DLD1 (cell line): ENCODE data around the gene CALML4.
"Not testable (repeated sequence)": the region's sequence is repeated elsewhere in the genome, so short reads cannot be mapped to it uniquely, and the experiment has no call there.

Experiments
- in situ Hi-C: cut with HindIII; loops from 2 replicates; pipeline ENCODE4 v1.10.0; 2017; ENCODE audit warnings: low sequenced_read_pairs

Gene CALML4

GRCh38 chr15:68192804-68193486, 12.2 kb downstream of the CALML4 start:
- in situ Hi-C loops = no loop called here

GRCh38 chr15:68192117-68192516, 13.0 kb downstream of the CALML4 start:
- in situ Hi-C loops = no loop called here

DNA sequence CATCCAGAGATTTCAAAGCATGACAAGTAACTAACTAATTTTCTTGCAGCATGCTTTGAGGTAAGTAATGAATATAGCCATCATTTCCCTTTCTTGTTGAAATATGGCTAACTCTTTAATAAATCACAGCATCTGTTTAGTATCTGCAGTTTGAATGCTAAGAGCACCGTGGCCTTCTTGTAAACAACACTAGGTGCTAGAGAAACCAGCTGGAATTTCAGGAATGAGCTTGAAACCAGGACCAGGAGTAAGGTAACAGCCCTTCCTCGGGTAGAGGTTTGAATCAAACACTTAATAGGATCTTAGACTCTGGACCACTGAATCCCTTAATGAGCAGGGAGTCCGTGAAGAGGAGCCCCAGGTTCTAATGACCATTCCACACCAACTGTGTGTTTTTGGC, 13.6 kb downstream of the CALML4 start:
- in situ Hi-C loops = no loop called here

DNA sequence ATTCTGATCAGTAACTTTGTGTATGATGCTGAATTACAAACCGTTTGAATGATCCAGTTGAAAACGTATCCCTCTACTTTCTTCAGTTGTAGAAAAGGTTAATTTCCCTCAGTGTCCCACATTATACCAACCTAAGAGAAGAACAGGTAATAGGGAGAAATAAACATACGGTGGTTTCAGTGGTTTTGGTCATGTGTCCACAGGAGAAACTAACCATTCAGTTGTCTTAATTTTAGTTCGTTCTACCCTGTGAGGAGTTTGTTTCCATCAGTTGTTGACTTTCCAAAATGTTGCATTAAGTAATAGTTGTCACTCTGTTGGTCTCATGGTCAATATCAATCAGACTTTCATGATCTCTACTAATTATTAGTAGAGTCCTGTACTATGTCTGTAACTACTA, 15.1 kb downstream of the CALML4 start:
- in situ Hi-C loops = no loop called here

DNA sequence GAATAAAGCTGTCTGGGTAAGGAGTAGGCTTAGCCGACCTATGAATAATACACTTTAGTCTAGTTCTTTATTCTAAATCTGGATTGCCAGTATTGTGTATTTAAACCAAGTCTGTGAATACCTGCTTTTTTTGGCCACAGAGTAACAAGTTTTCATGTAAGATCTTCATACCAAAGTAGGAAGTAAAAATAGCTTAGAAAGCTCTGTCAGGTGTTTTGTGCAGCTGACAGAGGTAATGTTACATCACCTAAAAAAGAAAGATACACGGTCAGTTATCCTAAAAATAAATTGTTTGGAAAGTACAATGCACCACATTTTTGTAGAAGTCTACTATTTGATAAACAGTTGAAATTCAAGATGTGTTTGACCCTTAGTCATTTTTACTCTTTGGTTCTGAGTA, 16.5 kb downstream of the CALML4 start:
- in situ Hi-C loops = no loop called here

GRCh38 chr15:68187559-68187958, 17.6 kb downstream of the CALML4 start:
- in situ Hi-C loops = no loop called here

- in situ Hi-C loops = no loop called here
Measured at GRCh38 chr15:68186671-68187397, 18.3 kb downstream of the CALML4 start.

DNA sequence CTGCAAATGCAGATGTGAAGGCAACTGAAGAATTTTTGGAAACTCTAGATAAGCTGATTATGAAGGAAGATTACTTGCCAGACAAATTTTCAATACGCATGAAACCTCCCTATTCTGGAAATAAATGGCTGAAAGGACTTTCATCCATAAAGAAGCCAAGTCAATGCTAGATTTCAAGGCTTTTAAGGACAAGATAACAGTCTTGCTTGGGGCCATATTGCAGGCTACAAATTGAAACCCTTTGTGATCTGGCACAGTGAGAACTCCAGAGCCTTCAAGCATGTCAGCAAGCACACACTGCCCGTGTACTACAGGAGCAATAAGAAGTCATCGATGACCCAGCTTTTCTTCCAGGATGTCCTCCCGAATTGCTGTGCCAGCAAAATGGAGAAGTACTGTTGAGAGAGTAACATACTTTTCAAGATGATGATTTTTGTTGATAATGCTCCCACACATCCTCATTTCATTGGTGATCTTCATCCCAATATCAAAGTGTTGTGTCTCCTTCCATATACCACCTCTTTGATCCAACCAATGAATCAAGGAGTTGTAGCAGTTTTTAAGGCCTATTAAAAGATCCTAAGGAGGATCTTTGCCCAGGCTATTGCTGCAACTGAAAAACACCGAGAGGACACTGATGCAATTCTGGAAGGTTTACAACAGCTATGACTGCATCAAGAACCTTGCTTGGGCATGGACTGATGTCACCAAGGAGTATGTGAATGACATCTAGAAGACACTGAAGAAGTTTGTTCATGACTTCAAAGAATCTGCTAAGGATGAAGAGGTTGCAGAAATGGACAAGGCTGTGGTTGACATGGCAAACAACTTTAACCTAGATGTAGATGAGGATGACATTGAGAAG, 20.3 kb downstream of the CALML4 start:
- in situ Hi-C loops = no loop called here

DNA sequence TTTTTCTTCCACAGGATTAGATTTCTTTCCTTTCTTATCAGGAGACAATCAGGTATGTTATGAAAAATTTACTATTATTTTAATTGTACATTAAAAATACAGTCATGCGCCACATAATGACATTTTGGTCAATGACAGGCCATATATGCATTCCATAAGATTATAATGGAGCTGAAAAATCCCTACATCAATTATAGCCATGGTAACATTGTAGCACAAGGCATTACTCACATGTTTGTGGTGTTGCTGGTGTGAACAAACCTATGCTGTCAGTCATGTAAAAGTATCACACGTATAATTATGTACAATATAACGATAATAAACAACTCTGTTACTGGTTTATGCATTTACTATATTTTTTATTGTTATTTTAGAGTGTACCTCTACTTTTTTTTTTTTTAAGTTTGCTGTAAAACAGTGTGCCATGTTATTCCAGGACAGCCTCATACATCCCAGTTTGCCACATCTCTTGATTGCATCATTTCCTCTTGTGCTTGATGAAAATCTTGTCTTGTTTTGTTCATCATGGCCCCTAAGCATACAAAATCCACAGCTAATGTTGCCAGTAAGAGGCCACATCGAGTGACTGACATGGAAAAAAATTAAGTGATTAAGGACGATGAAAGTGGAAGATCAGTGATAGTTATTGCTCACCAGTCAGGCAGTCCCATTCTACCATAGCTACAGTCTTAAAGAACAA, 21.4 kb downstream of the CALML4 start:
- in situ Hi-C loops = no loop called here

DNA sequence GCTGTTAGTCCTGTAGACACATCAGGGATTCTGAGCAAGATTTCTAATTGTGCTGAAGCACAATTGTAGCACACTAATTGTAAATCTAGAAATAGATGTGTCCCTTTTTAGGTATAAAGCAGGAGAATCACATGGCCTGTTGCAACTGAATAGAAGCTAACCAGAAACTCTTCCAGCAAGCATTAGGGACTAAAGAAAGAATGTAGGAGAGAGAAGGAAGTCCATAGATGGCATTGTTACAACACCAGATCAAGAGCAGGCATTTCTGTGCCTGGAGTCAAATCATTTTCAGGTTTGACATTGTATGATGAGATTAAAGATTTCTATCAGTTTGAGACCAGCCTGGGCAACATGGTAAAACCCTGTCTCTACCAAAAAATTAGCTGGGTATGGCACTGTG, 27.4 kb downstream of the CALML4 start:
- in situ Hi-C loops = no loop called here

- in situ Hi-C loops = no loop called here
Measured at GRCh38 chr15:68176601-68177000, 28.5 kb downstream of the CALML4 start.

- in situ Hi-C loops = no loop called here
Measured at GRCh38 chr15:68175526-68175925, 29.6 kb downstream of the CALML4 start.

- in situ Hi-C loops = no loop called here
Measured at GRCh38 chr15:68173119-68173518, 32.0 kb downstream of the CALML4 start.

DNA sequence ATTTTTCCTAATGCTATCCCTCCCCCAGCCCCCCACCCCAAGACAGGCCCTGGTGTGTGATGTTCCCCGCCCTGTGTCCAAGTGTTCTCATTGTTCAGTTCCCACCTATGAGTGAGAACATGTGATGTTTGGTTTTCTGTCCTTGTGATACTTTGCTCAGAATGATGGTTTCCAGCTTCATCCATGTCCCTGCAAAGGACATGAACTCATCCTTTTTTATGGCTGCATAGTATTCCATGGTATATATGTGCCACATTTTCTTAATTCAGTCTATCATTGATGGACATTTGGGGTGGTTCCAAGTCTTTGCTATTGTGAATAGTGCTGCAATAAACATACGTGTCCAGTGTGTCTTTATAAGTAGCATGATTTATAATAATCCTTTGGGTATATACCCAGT, 33.1 kb downstream of the CALML4 start:
- in situ Hi-C loops = not testable (repeated sequence)

- in situ Hi-C loops = no loop called here
Measured at GRCh38 chr15:68166847-68167246, 38.3 kb downstream of the CALML4 start.

DNA sequence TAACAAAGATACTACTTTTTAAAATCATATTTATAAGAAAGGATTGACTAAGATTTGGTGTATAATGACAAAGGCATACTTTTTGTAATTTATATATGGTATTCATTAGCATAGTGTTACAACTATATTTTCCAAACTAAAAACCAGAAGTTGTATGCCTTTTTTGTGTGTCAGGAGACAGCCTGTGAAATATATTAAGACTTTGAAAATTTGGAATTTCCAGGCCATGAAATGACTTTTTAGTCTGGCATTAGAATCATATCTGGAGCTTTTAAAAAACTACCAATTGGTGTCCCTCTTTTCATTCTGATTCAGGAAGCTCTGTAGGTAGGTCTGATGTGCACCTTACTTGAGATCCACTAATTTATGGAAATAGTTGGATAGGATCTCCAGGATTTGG, 41.9 kb downstream of the CALML4 start:
- in situ Hi-C loops = no loop called here

- in situ Hi-C loops = no loop called here
Measured at GRCh38 chr15:68158046-68158628, 47.0 kb downstream of the CALML4 start.

GRCh38 chr15:68157074-68157473, 48.1 kb downstream of the CALML4 start:
- in situ Hi-C loops = no loop called here

- in situ Hi-C loops = no loop called here
Measured at GRCh38 chr15:68154923-68155559, 50.1 kb downstream of the CALML4 start.

DNA sequence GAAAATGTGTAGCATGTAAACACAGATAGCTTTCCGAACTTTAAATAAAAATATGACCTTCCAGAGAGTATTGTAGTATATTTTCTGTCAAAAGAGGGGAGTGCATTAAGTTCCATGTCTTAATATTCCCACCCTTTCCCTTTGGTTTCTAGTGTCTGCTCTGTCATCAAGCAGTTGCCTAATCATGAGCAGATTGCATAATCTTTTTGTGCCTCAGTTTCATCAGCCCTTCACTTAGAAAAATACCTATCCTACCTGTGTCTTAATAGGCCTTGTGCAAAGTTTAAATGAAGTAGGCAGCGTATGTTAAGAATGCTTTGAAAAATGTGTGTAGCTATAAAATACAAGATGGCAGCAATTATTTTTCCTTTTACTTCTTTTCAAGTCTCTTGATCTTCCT, 52.8 kb downstream of the CALML4 start:
- in situ Hi-C loops = no loop called here
